HCT116 (cell line): ENCODE data around the gene APOBEC3B.

Experiments
- CTCF ChIP-seq, 3 experiments: fragments of 200-600 bp in 1 of 3; sonication (generic) in 1 of 3; IDR thresholded peaks in 2 of 3; conservative IDR thresholded peaks in 1 of 3; 2 replicates each; pipeline ENCODE4 v1.5.1; 2012 to 2017; ENCODE audit warnings: low read depth in 2 of 3, low read length in 2 of 3, antibody characterized with exemption in 1 of 3, borderline replicate concordance in 1 of 3, control low read depth in 1 of 3, mild to moderate bottlenecking in 1 of 3, mixed read lengths in 1 of 3, mixed run types in 1 of 3, moderate library complexity in 1 of 3; ENCODE audit not compliant: insufficient read depth in 1 of 3
- EZH2 ChIP-seq: fragments of 200-600 bp; sonication (generic); IDR thresholded peaks from 2 replicates; pipeline ENCODE4 v1.6.1; 2017; ENCODE audit warnings: antibody characterized with exemption, mixed run types
- EZH2phosphoT487 ChIP-seq: fragments of 200-600 bp; IDR thresholded peaks from 2 replicates; pipeline ENCODE4 v1.6.1; 2018; ENCODE audit warnings: antibody characterized with exemption, borderline replicate concordance
- FOSL1 ChIP-seq: IDR thresholded peaks from 2 replicates; pipeline ENCODE4 v1.6.1; 2012; ENCODE audit warnings: low read depth
- JUND ChIP-seq: IDR thresholded peaks from 2 replicates; pipeline ENCODE4 v1.6.1; 2012
- SP1 ChIP-seq: IDR thresholded peaks from 2 replicates; pipeline ENCODE4 v1.6.1; 2012; ENCODE audit warnings: low read depth

- TF ChIP-seq JUND, result no peak
- no peak for TF ChIP-seq EZH2phosphoT487
- TF ChIP-seq CTCF (IDR thresholded peaks at IDR 0.05 in 2 of 3, conservative IDR thresholded peaks at IDR 0.05 in 1 of 3; ENCODE audit: borderline replicate concordance in 1 of 3, insufficient read depth in 1 of 3, low read depth in 2 of 3, low read length in 2 of 3), result no peak
- no peak for TF ChIP-seq SP1
- TF ChIP-seq FOSL1, result no peak
- no peak for TF ChIP-seq EZH2
Observed at GRCh38 chr22:38951734-38952133, 30.4 kb upstream of the APOBEC3B start.
